ENCODE measurements around the gene EXOC3. TPM values are rescaled to one million over a fixed set of nuclear protein-coding genes. Genes with fewer than 3 reads are reported as not detected.

The EXOC3 gene
- total and polyA plus RNA-seq, 2 of the 4 experiments (the other 2 are of a cell fraction) = 35.1 to 47.5 TPM

DNA sequence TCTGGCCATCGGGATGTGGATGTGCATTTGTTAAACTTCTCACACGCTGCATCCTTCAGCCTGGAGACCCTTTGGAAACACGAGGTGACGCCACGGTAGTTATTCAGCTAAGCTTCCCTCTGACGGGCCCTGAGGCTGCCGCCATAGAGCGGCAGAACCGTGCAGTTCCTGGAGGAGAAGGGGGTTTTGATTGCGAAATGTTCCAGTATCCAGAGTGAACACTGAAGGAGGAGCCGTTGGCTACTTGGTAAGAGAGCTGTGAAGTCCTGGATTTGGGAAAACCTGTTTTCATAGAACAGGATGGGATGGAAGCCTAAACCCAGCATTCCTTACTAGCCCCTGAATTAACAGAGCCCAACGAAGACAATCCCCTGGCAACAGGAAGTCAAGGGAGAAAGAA lies 23.0 kb upstream of the EXOC3 start:
- Histone ChIP-seq H3K4ac (ENCODE audit: low read depth, low read length) (peak overlapping the region; percentile 5; the same call in 1 of the 2 replicates), H2AK5ac (ENCODE audit: low read depth, low read length) (no peak overlapping the region), H3K4me2 (ENCODE audit: low read depth, low read length) (no peak overlapping the region), H3K9me1 (ENCODE audit: insufficient read depth, low read length) (peaks cover 7% of the 10 kb centered on the region), H3K14ac (replicated peaks; ENCODE audit: low read depth, low read length) (no peak overlapping the region), H3K36me3 (ENCODE audit: control insufficient read depth, insufficient read depth, low read length) (peaks cover 57% of the 10 kb centered on the region), H3K27ac (ENCODE audit: insufficient read depth, low read length) (no peak overlapping the region), H3K9me3 (ENCODE audit: control insufficient read depth, insufficient read depth, low read length) (no peaks in the 10 kb centered on the region), H4K5ac (ENCODE audit: low read depth, low read length) (no peak overlapping the region), H2AFZ (replicated peaks; ENCODE audit: low read length, poor library complexity) (no peak overlapping the region), H2AK9ac (replicated peaks; ENCODE audit: low read depth, low read length, poor library complexity) (no peak overlapping the region), H3K4me3 (ENCODE audit: insufficient read depth, low read depth, low read length) (no peak overlapping the region), H2BK5ac (ENCODE audit: low read depth, low read length, poor library complexity, severe bottlenecking) (no peak overlapping the region), H3K18ac (ENCODE audit: low read depth, low read length) (no peak overlapping the region), H3K56ac (ENCODE audit: extremely low read depth, insufficient read depth, low read length) (no peak overlapping the region; the same call in 1 of the 2 replicates), H4K8ac (ENCODE audit: low read depth in 2 of 2, low read length in 2 of 2) (no peak overlapping the region), H4K20me1 (ENCODE audit: insufficient read depth, low read length) (no peaks in the 10 kb centered on the region; the same call in 1 of the 2 replicates), H3K4me1 (ENCODE audit: control insufficient read depth, insufficient read depth, low read length) (peaks cover 12% of the 10 kb centered on the region), H3K79me1 (ENCODE audit: low read depth in 1 of 2, low read length in 2 of 2) (peaks cover 7 to 70% of the 10 kb centered on the region in 2 experiments; a peak in 3 of 4 replicates), H2BK15ac (ENCODE audit: low read depth, low read length) (no peak overlapping the region), H2BK120ac (ENCODE audit: low read depth, low read length) (0 out of 2 replicates have a peak overlapping the region, but pooled peaks have one; percentile 16), H4K91ac (ENCODE audit: insufficient read depth, low read depth, low read length) (no peak overlapping the region), H3K23ac (ENCODE audit: low read depth, low read length) (no peak overlapping the region), H2BK20ac (ENCODE audit: low read depth, low read length) (no peak overlapping the region), H3K27me3 (ENCODE audit: control insufficient read depth, insufficient read depth, low read length) (no peaks in the 10 kb centered on the region), H3K9ac (ENCODE audit: low read depth, low read length) (no peak overlapping the region)
- 72% methylated on average over 9 of the region's 12 CpGs; no CpG with 5 or more reads in 1 of the 2 experiments for WGBS, 2 experiments (ENCODE audit: extremely low coverage in 2 of 2, insufficient read length in 1 of 2)
- in situ Hi-C loops (cut with MboI; ENCODE audit: low sequenced_read_pairs) (no loop called here), dilution Hi-C loops (cut with HindIII; ENCODE audit: low sequenced_read_pairs, unreplicated experiment) (no loop called here), intact Hi-C loops (cut with micrococcal nuclease) (no loop called here)
- ChIA-PET CTCF (no interaction called here), POLR2A (ENCODE audit: unreplicated experiment) (no interaction called here)
- TSS peak; percentile 14 for BruUV-seq (replicated peaks)
- no peak for TF ChIP-seq POLR2A (IDR thresholded peaks at IDR 0.05; ENCODE audit: low read depth, low read length)
- peak; percentile 92 for TF ChIP-seq CEBPB (IDR thresholded peaks at IDR 0.05; ENCODE audit: low read depth, low read length)
- ATAC-seq (ENCODE audit: low read depth) (no peak), DNase-seq (no peak)
